ENCODE data around the gene RAI2.

GRCh38 chrX:17812763-17813162, 48.3 kb downstream of the RAI2 start:
- TF ChIP-seq OVOL2 (CRISPR knock-in tag; IDR thresholded peaks at IDR 0.05; ENCODE audit: borderline replicate concordance) (no peak), E2F5 (CRISPR knock-in tag; IDR thresholded peaks at IDR 0.05) (no peak), CTCF (IDR thresholded peaks at IDR 0.05) (peak; percentile 69), CREM (CRISPR knock-in tag; IDR thresholded peaks at IDR 0.05) (no peak), CBFB (CRISPR knock-in tag; IDR thresholded peaks at IDR 0.05; ENCODE audit: low read depth) (no peak), ZNF416 (CRISPR knock-in tag; IDR thresholded peaks at IDR 0.05) (no peak), ESRRA (CRISPR knock-in tag; IDR thresholded peaks at IDR 0.05; ENCODE audit: borderline replicate concordance) (no peak), ATF1 (CRISPR knock-in tag; IDR thresholded peaks at IDR 0.05) (no peak), IRF1 (CRISPR knock-in tag; IDR thresholded peaks at IDR 0.05) (no peak), MAX (CRISPR knock-in tag; IDR thresholded peaks at IDR 0.05) (no peak)
